Body of pancreas (tissue), 4 donors: Measurements from ENCODE around the gene SLC35B1. TPM values are rescaled to one million over a fixed set of nuclear protein-coding genes. Genes with fewer than 3 reads are reported as not detected.
A peak's percentile ranks its signal among the peaks of the same experiment; 100 is the strongest.
"Not testable (repeated sequence)": the region's sequence is repeated elsewhere in the genome, so short reads cannot be mapped to it uniquely, and the experiment has no call there.

Experiments
- ATAC-seq: fragments of 150-250 bp; one replicate; pipeline ENCODE4 v1.9.1; 2016
- DNase-seq, 4 donors: peaks; one replicate each; pipeline ENCODE4 v3.0.0-alpha.2; 2019
- H3K27ac ChIP-seq, 4 donors: fragments of 200-600 bp; sonication (generic); 1 replicate in 3 of 4; 2 replicates in 1 of 4; pipeline versions ENCODE4 v1.5.1 to v1.6.1; 2016 to 2019; ENCODE audit warnings: mild to moderate bottlenecking in 1 of 4, mixed read lengths in 1 of 4, moderate library complexity in 1 of 4
- H3K27me3 ChIP-seq, 2 donors: fragments of 200-600 bp; sonication (generic); one replicate each; pipeline ENCODE4 v1.6.0; 2016; ENCODE audit warnings: mild to moderate bottlenecking in 1 of 2
- H3K36me3 ChIP-seq, 2 donors: fragments of 200-600 bp; sonication (generic); replicated peaks in 1 of 2; 2 replicates each; pipeline ENCODE4 v1.5.1; 2016; ENCODE audit warnings: low read depth in 2 of 2; ENCODE audit not compliant: insufficient read depth in 1 of 2
- H3K4me1 ChIP-seq: fragments of 200-600 bp; sonication (generic); one replicate; pipeline ENCODE4 v1.6.0; 2016
- H3K4me3 ChIP-seq, 2 donors: fragments of 200-600 bp; sonication (generic); 1 replicate in 1 of 2; 2 replicates in 1 of 2; pipeline ENCODE4 v1.5.1; 2016 to 2019
- H3K9me3 ChIP-seq, 3 donors: fragments of 200-600 bp; sonication (generic); 1 replicate in 2 of 3; 2 replicates in 1 of 3; pipeline ENCODE4 v1.5.1; 2016
- CTCF ChIP-seq, 7 experiments: fragments of 450-650 bp in 4 of 7; fragments of 200-600 bp in 3 of 7; sonication (generic) in 3 of 7; IDR thresholded peaks; one replicate each; pipeline ENCODE4 v1.5.1; 2016 to 2019; ENCODE audit warnings: antibody characterized with exemption in 7 of 7
- POLR2A ChIP-seq, 3 donors: fragments of 450-650 bp; IDR thresholded peaks; one replicate each; pipeline ENCODE4 v1.6.1; 2016; ENCODE audit warnings: antibody characterized with exemption in 3 of 3, mild to moderate bottlenecking in 2 of 3
- WGBS, 2 donors: methylation state at CpG; one replicate each; pipeline ENCODE4 v1.1.5; 2017; 5-methylcytosine and 5-hydroxymethylcytosine counted together
- intact Hi-C: fragments of 100-400 bp; cut with DNase I; formaldehyde crosslinking; loops from one replicate; pipeline ENCODE4 v1.15.1; 2023
- total RNA-seq, 2 donors: library from RNA; depleted of rRNA; stranded (reverse); fragments of >200 nt; gene quantifications; one replicate each; pipeline ENCODE4 v1.1.0, GENCODE V29; 2016

The SLC35B1 gene
- total RNA-seq, 2 donors from 2014 or later = 30.3 to 36.6 TPM

GRCh38 chr17:49728425-49728824 lies 20.7 kb upstream of the SLC35B1 start:
- TF ChIP-seq POLR2A (IDR thresholded peaks at IDR 0.05) = no peak
- no peak for TF ChIP-seq CTCF (IDR thresholded peaks at IDR 0.05)
- Histone ChIP-seq H3K27ac (no peak overlapping the region), H3K36me3 (no peaks in the 10 kb centered on the region), H3K4me1 (peaks cover 38% of the 10 kb centered on the region), H3K27me3 (no peaks in the 10 kb centered on the region), H3K4me3 (no peak overlapping the region), H3K9me3 (no peaks in the 10 kb centered on the region)
- ATAC-seq (no peak), DNase-seq (no peak)
- WGBS, 2 donors = 82 to 89% methylated on average over 5 of the region's 5 CpGs
- intact Hi-C loops = no loop called here

DNA sequence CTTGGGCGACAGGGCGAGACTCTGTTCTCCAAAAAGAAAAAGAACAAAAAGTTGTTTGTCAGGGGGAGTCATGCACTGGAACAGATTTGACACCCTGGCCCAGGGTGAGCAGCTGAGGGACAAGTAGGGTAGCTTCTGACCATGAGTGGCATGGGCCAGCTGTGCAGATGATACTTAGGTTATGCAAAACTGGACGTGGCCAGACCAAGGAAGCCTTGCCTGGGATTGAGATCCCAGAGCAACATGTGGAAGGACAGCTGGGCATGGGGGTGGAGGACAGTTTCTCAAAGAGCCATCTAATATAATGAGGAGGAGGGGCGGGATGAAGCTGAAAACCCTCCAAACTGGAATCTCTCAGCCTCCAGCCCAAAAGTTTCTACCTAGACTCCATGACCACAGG lies 19.6 kb upstream of the SLC35B1 start:
- Histone ChIP-seq H3K27me3 (no peaks in the 10 kb centered on the region), H3K4me1 (peaks cover 38% of the 10 kb centered on the region), H3K27ac (no peak overlapping the region), H3K4me3 (no peak overlapping the region), H3K36me3 (no peaks in the 10 kb centered on the region), H3K9me3 (no peaks in the 10 kb centered on the region)
- intact Hi-C loops = no loop called here
- WGBS, 2 donors = 83 to 96% methylated on average over 3 to 4 of the region's 4 CpGs
- ATAC-seq (no peak), DNase-seq (no peak)
- TF ChIP-seq CTCF (IDR thresholded peaks at IDR 0.05) (no peak), POLR2A (IDR thresholded peaks at IDR 0.05) (no peak)

GRCh38 chr17:49725452-49726130 lies 17.8 kb upstream of the SLC35B1 start:
- ATAC-seq = no peak
- 88% methylated on average over 7 of the region's 7 CpGs for WGBS, 2 donors
- intact Hi-C loops = no loop called here

GRCh38 chr17:49724552-49724951 lies 16.8 kb upstream of the SLC35B1 start:
- ATAC-seq, DNase-seq, H3K9me3 ChIP-seq, H3K27me3 ChIP-seq, H3K4me3 ChIP-seq, intact Hi-C loops, H3K36me3 ChIP-seq, H3K27ac ChIP-seq: not testable (repeated sequence)
- peaks cover 18% of the 10 kb centered on the region for H3K4me1 ChIP-seq
- 90 to 97% methylated on average over 6 of the region's 6 CpGs for WGBS, 2 donors

More at GRCh38 chr17:49725452-49726130, 17.8 kb upstream of the SLC35B1 start:
- H3K27me3 ChIP-seq = no peaks in the 10 kb centered on the region
- H3K27ac ChIP-seq = no peak overlapping the region
- H3K9me3 ChIP-seq = no peaks in the 10 kb centered on the region
- no peak overlapping the region for H3K4me3 ChIP-seq
- H3K4me1 ChIP-seq = peaks cover 28% of the 10 kb centered on the region
- no peaks in the 10 kb centered on the region for H3K36me3 ChIP-seq
- no peak for TF ChIP-seq POLR2A (IDR thresholded peaks at IDR 0.05)
- no peak for TF ChIP-seq CTCF (IDR thresholded peaks at IDR 0.05)
- DNase-seq = no peak

GRCh38 chr17:49723423-49723822 lies 15.7 kb upstream of the SLC35B1 start:
- peak; percentile 52 for ATAC-seq
- H3K36me3 ChIP-seq = peaks cover 0 to 7% of the 10 kb centered on the region in 2 donors
- H3K4me3 ChIP-seq = no peak overlapping the region
- intact Hi-C loops = no loop called here
- H3K4me1 ChIP-seq = peaks cover 10% of the 10 kb centered on the region
- no peaks in the 10 kb centered on the region for H3K9me3 ChIP-seq
- peak overlapping the region in 2 of 4 donors; percentile 24 to 29 for H3K27ac ChIP-seq
- WGBS, 2 donors = 54 to 67% methylated on average over 7 to 8 of the region's 8 CpGs
- peak in 3 of 4 donors; percentile 32 to 57 (median 43) for DNase-seq
- no peaks in the 10 kb centered on the region for H3K27me3 ChIP-seq
- TF ChIP-seq CTCF (IDR thresholded peaks at IDR 0.05) = no peak
- TF ChIP-seq POLR2A (IDR thresholded peaks at IDR 0.05) = no peak
